Measurements from ENCODE around the gene MEF2D.

Gene MEF2D

DNA sequence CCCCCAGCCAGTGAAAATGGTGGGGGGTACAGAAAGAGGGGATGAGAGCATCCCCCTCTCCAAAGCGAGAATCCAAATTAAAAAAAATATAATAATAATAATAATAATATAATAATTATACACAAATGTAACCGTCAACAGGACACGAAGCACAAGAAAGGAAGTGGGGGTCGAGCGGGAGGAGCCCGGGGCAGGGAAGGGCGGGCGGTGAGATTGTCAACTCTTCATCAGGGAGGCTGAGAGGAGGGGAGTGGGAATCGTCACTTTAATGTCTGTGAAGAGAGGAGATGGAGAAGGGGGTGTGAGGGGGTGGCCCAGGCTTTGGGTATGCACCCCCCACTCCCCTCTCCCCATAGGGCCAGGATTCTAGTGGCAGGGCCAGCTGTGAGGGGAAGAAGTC is 33.2 kb downstream of the MEF2D start:
- DNase-seq: no peak

DNA sequence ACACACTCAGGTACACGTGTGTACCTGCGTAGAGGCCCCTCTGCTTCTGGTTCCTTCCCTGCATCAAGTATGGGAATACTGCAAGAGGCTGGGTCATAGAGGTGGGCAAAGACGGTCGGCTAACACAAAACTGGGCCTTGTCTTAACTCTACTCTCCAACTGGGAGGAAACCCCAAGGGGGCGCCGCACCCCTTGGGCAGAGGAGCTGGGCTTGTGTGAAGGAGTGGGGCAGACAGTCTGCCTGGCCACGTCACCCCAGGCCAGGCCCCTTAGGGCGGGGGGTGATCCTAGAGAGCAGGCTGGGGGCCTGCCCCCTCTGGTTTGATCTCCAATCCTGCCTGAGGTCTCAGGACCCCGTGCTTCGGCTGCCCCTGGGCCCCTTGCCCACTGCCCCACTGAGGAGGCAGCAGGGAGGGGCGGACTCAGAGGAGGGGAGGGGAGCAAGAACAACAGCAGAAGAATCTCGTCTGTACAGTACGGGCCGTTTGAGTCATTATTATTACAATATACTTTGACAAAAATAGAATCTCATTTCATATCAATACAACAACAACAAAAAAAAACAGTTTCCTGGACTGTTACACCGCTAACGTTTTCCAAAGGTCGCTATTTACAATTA is 34.7 kb downstream of the MEF2D start:
- no peak for DNase-seq

DNA sequence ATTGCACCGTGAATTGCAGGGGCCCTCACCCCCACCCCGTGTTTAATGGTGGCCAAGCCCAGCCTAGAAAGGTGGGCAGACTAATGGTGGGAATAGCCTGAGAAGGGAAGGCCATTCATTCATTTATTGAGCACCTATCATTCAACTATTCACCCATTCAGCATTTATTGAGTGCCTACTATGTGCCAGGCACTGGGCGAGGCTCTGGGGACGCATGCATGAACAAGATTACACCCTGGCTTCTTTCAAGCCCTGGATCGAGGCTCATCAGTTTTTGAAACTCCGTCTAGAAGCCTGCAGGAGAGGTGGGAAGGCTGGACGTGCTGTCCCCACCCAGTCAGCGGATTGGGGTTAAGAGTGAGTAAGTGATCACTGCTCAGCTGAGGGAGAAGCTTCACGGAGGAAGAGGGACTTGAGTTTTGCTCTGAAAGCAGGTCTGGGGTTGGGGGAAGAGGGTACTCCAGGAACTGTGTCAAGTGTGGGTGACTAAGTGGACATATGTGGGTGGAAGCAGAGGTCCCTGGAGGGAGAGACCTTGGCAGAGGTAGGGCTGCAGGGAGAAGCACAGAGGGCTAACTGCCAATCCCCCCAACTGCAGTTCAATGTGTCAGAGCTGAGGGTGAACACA is 35.6 kb downstream of the MEF2D start:
- no peak for DNase-seq

DNA sequence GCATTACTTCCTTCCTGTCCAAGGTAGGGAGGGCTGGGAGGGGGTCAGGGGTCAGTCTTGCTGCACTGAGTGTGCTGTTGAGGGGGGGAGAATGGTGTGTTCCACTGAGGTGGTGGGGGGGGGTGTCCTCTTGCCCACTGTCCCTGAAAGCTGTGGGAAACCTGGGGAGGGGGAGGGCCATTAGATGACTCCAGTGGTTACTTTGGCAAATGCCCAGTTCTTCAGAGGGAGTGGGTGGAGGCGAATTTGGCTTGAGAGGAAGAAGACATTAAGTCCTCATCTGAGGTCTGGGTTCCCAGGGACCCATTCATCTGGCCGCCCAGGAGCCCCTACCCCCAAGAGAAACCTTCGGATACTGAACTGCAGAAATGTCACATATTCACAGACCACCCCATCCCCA is 36.2 kb downstream of the MEF2D start:
- no peak for DNase-seq

GRCh38 chr1:156463874-156464273 is 36.7 kb downstream of the MEF2D start:
- no peak for DNase-seq

DNA sequence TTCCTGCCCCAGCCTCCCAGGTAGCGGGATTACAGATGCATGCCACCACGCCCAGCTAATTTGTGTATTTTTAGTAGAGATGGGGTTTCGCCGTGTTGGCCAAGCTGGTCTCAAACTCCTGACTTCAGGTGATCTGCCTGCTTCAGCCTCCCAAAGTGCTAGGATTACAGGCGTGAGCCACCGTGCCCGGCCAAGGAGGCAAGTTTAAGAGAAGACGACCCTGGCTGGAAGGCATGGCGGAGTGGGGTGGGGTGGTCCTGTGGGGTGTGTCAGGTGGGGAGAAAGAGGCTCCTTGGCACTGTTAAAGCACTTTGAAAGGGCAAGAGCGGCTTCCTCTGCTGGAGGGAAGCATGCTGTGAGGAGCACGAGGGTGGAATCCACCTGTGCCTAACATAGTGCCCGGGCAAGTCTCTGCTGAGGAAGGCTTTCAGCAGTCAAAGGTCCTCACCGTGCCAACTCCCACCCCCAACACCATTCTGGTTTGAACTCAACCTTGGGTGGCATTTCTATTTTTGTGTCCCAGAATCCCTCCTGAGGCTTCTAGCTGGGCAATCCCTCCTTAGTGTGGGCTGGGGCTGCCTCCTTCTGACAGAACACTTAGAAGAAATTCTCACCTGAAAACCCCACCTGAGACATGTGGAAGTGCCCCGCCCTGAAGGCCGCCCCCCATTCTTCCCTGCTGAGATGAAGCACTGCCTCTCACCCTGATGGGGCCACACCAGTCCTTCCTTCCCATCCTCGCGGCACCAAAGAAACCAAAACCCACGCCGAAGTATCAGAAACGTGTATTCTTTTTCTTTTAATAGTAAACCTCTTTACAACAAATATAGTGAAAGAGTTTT is 37.4 kb downstream of the MEF2D start:
- DNase-seq: no peak

GRCh38 chr1:156461781-156462647 is 38.6 kb downstream of the MEF2D start:
- no peak for DNase-seq

DNA sequence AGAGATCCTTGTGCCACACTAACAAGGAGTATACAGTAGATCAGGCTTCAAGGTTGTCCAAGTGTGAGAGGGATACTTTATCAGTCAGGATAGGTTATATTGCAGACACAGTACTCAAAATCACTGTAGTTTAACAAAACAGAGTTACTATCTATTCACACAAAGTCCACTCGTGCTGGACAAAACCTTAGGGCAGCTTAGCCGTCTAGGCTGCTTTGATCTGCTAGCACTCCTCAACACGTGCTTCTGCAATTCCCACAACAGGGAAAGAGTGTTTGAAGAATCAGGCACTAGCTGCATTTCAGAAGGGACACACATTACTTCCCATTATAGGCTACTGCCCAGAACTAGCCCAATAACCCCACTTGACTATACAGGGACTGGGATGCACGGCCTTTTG is 39.5 kb downstream of the MEF2D start:
- DNase-seq: no peak

- no peak for DNase-seq
Observed at GRCh38 chr1:156460525-156460924, 40.0 kb downstream of the MEF2D start.

GRCh38 chr1:156458181-156458503 is 42.4 kb downstream of the MEF2D start:
- DNase-seq: no peak

DNA sequence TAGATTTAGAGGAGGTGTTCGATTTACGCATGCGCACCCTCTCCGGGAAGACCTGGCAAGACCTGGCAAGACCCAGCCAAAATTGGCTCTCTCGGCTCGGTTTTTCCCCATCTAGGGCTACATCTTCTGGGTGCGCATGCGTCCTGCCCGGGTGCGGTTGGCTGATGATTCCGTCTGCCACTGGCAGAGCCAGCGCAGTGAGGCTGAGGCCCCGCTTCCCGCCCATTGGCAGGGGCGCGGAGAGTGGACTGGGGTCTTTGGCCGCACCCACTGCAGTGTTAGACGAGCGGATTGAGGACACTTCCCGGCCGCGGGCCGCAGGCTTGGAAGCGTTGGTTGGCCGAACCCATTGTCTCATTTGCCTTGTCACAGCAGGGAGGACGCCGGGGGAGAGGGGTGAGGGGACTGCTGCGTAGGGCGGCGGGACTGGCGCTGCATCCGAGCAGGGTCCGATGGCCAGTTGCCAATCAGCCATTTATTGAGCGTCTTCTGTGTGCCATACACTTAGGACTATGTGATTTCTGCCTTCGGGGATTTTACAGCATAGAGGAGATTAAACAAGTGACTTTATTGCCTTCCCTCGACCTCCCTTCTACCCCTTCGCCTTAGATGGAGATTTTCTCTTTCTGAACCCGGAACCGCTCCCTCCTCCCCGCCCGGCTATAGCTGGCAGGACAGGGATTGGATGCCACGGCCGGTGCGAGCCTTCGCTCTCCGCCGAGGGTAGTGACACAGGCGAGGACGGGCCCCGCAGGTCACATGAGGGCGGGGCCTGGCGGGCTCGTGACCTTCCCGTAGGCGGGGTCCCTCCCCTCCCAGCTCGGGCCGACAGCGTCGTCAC is 43.7 kb downstream of the MEF2D start:
- DNase-seq: peak; percentile 97 to 99

GRCh38 chr1:156455362-156455761 is 45.2 kb downstream of the MEF2D start:
- DNase-seq: no peak

- no peak for DNase-seq
Observed at GRCh38 chr1:156452907-156453306, 47.7 kb downstream of the MEF2D start.

GRCh38 chr1:156451505-156452160 is 48.9 kb downstream of the MEF2D start:
- no peak for DNase-seq

GRCh38 chr1:156448134-156448967 is 52.2 kb downstream of the MEF2D start:
- DNase-seq: no peak

DNA sequence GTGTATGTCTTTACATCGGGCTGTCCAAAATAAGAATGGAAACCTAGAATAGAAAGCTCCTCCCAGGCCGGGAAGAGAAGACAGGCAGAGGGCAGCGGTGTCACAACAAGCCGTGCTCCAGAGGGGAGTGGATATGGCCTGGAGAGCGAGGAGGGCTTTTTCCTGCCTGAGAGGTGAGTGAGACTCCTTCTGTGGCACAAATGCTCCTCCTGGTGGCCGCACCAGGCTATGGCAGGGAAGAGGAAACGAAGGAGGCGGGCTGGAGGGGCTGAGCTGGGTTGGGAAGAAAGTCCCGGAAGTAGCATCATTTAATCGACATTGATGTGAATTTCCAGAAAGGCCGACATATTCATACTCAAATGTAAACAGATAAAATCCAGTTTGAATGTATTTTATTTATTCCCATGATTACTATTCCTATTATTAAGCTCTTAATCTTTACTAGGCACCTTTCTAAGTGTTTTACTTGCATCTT is 54.7 kb downstream of the MEF2D start:
- peak; percentile 76 to 82 for DNase-seq

DNA sequence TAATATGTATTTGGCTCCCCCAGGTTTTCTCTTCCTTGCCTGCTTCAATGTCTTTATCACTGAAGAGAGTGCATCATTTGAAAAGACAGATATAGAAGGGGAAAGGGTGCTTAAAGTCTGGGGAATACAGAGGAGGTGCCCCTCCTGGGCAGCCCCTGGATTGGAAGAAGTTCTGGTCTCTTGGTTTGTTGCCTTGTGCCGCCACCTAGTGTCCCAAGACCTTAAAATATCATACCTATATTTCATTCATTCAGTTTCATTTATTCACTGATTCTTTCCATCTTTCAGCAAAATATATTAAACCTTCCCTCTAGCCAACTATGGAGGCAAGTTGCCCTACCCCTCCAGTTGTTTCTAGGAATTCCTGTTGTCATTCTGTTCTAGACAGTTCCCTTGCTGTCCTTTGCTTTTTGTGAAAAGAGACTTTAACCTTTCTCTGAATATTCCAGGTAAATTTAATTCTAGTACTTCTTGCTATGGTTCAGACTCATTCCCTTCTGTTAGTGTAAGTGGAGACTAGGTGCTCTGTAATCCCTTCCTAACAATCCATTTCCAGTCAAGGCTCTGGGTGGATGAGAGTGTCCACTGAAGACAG is 56.1 kb downstream of the MEF2D start:
- peak in 1 of 2 donors; percentile 35 for DNase-seq

DNA sequence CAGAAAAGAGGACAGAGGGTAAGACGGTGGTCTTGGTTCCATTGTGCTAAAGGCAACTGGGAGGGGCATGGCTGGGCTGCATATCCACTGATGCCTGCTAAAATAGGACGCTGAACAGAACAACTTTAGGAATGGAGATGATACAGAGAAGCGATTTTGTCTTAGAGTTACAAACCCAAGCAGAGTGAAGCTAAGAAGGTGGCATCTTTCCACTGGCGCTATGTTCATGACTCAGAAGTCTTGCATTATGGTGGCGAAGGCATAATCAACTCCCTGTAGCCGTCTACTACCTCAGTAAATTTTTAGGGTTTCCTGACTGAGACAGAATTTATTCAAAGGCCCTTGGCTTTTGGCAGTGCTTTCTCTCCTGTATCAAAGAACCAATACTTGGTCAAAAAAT is 57.3 kb downstream of the MEF2D start:
- DNase-seq: no peak

DNA sequence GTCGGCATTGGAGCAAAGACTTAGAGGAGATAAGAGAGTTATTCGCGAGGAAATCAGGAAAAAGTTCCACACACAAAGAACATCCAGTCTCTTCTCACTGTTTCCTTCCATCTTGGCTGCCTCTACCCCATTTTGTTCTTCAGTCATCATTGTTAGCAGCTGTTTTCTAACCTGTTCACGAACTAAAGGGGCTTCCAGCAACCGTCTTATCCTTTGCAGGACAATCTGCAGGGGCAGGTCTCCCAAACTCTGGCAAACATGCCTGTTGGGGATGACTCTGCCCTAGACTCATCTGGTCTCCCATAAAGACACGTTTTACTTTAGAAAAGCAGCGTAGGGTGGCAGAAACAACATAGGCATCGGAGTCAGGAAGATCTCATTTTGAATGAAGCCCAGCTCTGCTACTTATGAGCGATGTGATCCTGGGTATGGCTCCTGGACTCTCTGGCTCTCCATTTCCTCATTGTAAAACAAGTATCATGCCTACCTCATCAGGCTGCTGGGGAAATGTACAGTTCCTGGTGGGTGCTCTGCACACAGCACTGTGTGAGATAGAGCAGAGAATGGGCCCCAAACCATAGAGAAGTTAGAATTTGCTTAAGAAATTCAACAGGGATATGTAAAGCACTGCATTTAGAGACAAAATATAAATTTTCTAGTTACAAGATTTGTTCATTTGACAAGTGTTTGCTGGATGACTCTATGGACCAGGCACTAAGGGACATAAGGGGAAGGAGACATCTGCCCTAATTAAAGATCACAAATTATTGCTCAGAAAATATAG is 59.7 kb downstream of the MEF2D start:
- no peak for DNase-seq

Data from CD4-positive, alpha-beta T cell treated with Interleukin-1 beta for 1 hour (primary cell).